ENCODE data around the gene ACADS. TPM values are rescaled to one million over a fixed set of nuclear protein-coding genes. Genes with fewer than 3 reads are reported as not detected.

The ACADS gene
- total RNA-seq, 2 donors from 2014 or later = 86.0 to 202 TPM

DNA sequence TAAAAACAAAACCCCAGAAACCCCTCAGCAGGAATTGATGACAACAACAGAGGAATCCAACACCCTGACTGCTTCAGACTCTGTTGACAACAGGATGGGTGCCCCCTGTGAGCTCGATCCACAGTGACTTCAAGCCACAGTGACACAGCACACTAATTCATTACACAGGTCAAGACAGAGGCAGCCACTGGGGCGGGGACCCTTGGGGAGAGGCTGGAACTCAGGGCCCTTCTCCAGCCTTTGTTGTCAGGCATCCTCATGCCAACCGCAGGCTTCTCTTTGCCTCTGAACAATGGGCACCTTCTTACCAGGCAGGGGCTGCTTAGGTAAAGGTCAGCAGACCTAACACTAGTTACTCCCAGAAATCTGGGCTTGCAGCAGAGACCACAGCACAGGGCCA is 37.6 kb downstream of the ACADS start:
- no peak overlapping the region for H3K4me3 ChIP-seq
- no peaks in the 10 kb centered on the region for H3K27me3 ChIP-seq
- no peak for DNase-seq
- no peak overlapping the region for H3K27ac ChIP-seq
- intact Hi-C loops (cut with DNase I) = no loop called here
- peaks cover 4% of the 10 kb centered on the region for H3K36me3 ChIP-seq
- H3K4me1 ChIP-seq = no peaks in the 10 kb centered on the region
- TF ChIP-seq, protein P1, sequence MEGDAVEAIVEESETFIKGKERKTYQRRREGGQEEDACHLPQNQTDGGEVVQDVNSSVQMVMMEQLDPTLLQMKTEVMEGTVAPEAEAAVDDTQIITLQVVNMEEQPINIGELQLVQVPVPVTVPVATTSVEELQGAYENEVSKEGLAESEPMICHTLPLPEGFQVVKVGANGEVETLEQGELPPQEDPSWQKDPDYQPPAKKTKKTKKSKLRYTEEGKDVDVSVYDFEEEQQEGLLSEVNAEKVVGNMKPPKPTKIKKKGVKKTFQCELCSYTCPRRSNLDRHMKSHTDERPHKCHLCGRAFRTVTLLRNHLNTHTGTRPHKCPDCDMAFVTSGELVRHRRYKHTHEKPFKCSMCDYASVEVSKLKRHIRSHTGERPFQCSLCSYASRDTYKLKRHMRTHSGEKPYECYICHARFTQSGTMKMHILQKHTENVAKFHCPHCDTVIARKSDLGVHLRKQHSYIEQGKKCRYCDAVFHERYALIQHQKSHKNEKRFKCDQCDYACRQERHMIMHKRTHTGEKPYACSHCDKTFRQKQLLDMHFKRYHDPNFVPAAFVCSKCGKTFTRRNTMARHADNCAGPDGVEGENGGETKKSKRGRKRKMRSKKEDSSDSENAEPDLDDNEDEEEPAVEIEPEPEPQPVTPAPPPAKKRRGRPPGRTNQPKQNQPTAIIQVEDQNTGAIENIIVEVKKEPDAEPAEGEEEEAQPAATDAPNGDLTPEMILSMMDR (IDR thresholded peaks at IDR 0.05) = no peak
- H3K9ac ChIP-seq (ENCODE audit: low read depth in 2 of 2, low read length in 2 of 2) = no peak overlapping the region
- no peaks in the 10 kb centered on the region for H3K9me3 ChIP-seq

DNA sequence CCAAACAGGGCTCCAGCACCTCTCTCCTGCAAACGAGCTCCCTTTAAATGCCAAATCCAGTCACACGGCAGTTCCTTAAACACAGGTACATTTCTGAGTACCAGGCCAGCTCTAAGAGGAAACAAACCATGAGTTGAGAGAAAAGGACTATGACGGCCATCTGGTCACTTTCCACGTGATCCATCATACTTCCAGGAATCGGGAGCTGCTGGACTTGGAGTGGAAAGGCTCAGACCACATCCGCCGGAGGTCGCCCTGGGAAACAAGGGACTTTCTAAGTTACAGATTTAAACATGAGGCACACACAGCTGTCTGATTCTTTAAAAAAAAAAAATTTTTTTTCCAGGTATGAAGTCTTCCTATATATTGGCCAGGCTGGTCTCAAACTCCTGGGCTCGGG is 39.2 kb downstream of the ACADS start:
- Histone ChIP-seq H3K4me3 (no peak overlapping the region), H3K4me1 (no peaks in the 10 kb centered on the region), H3K9ac (ENCODE audit: low read depth in 2 of 2, low read length in 2 of 2) (no peak overlapping the region), H3K27me3 (no peaks in the 10 kb centered on the region), H3K36me3 (peaks cover 4% of the 10 kb centered on the region), H3K9me3 (no peaks in the 10 kb centered on the region), H3K27ac (no peak overlapping the region)
- no peak for DNase-seq
- TF ChIP-seq, protein P1 (IDR thresholded peaks at IDR 0.05) = no peak
- intact Hi-C loops (cut with DNase I) = no loop called here

DNA sequence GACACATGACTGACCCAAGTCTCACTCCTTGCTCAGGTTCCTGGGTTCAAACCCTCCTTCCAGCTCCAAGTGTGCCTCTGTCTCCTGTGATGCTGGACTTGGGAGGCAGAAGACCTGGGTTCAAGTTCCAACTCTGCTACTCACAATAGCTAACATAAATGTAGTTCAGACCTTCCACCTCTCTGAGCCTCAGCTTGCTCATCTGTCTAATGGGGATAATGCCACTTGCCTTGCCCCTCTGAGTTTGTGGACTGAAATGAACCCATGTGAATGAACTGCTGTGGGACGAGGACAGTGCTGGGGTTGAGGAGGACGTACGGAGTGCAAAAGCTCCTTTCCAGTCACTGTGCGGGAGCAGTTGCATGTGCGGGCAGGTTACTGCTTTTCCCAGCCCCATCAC is 40.9 kb downstream of the ACADS start:
- peak overlapping the region; percentile 52 for H3K27ac ChIP-seq
- H3K4me1 ChIP-seq = no peaks in the 10 kb centered on the region
- DNase-seq = no peak
- H3K36me3 ChIP-seq = peaks cover 4% of the 10 kb centered on the region
- TF ChIP-seq, protein P1 (IDR thresholded peaks at IDR 0.05) = no peak
- intact Hi-C loops (cut with DNase I) = no loop called here
- no peak overlapping the region for H3K4me3 ChIP-seq
- no peaks in the 10 kb centered on the region for H3K27me3 ChIP-seq
- H3K9me3 ChIP-seq = no peaks in the 10 kb centered on the region
- H3K9ac ChIP-seq (ENCODE audit: low read depth in 2 of 2, low read length in 2 of 2) = peak overlapping the region in 1 of 2 donors; percentile 77

DNA sequence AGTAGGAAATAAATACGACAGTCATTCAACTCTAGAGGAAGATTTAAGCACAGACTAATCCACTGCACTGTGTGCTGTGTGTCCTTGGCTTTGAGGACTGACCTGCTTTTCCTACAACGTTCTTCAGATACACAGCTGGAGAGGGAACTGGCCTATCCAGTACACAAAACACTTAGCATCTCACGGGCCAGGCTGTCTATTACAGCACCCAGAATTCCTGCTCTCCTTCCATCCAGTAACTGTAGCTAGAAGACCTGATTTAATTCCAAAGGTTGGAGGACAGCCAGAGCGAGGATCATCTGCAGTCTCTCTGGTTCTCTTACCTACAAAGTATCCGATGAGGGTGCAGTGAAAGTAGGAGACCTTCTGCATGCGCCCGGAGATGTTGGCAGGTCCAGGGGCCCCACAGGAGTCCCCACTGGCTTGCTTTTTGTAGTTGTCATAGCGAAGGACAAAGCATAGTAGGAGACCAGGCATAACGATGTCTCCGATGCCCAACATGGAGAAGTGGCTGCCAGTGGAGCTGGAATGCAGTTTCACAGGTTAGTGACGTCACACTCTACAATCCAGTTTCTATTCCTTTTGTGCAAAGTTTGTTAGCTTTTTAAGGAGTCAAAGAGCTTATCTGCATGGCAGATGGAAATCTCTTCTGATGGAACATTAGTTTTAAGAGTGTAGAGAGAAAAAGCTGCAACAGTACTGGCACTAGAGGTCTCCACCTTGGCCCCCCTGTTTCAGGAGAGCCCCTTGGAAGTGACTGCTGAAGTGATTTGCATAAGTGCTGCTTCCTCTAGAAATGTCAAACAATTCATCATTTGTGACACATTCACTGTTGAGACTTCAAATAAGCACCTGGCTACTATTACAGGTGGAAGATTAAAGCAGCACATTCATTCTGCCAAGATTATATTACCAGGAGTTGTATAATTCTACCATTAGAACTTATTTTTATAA is 41.7 kb downstream of the ACADS start:
- Histone ChIP-seq H3K9ac (ENCODE audit: low read depth in 2 of 2, low read length in 2 of 2) (peak overlapping the region in 1 of 2 donors; percentile 77), H3K27me3 (no peaks in the 10 kb centered on the region), H3K4me3 (no peak overlapping the region), H3K9me3 (no peaks in the 10 kb centered on the region), H3K4me1 (no peaks in the 10 kb centered on the region), H3K27ac (peak overlapping the region; percentile 52), H3K36me3 (peaks cover 4% of the 10 kb centered on the region)
- DNase-seq = no peak
- TF ChIP-seq, protein P1 (IDR thresholded peaks at IDR 0.05) = no peak
- intact Hi-C loops (cut with DNase I) = no loop called here

DNA sequence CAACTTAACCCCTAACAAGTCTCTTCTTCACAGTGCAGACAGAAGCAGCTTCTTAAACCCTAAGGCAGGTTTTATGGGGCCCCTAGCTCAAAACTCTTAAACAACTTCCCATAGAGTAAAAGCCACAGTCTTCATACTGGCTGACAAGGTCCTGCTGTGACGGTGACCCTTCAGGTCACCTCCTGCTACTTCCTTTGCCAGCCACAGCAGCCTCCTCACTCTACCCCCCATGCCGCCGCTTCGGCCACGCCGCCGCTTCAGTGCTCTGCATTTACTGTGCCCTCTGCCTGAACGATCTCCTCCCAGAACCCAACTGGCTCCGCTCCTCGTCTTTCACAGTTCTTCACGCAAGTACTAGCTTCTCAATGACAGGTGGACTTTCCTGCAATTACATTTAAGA is 45.5 kb downstream of the ACADS start:
- H3K4me1 ChIP-seq = no peaks in the 10 kb centered on the region
- H3K27me3 ChIP-seq = no peaks in the 10 kb centered on the region
- DNase-seq = no peak
- no peak overlapping the region for H3K9ac ChIP-seq (ENCODE audit: low read depth in 2 of 2, low read length in 2 of 2)
- H3K36me3 ChIP-seq = peaks cover 4% of the 10 kb centered on the region
- H3K9me3 ChIP-seq = no peaks in the 10 kb centered on the region
- H3K27ac ChIP-seq = no peak overlapping the region
- TF ChIP-seq, protein P1 (IDR thresholded peaks at IDR 0.05) = no peak
- intact Hi-C loops (cut with DNase I) = no loop called here
- no peak overlapping the region for H3K4me3 ChIP-seq

Data from colonic mucosa (tissue), 4 donors.